ENCODE measurements around the gene ITGB1BP1. TPM values are rescaled to one million over a fixed set of nuclear protein-coding genes. Genes with fewer than 3 reads are reported as not detected.

ITGB1BP1 gene
- total and polyA plus RNA-seq, 9 of the 15 experiments (the other 6 are each of a cell fraction or from before 2014, with no cell fraction given) = 37.8 to 95.3 (median 50.4) TPM

DNA sequence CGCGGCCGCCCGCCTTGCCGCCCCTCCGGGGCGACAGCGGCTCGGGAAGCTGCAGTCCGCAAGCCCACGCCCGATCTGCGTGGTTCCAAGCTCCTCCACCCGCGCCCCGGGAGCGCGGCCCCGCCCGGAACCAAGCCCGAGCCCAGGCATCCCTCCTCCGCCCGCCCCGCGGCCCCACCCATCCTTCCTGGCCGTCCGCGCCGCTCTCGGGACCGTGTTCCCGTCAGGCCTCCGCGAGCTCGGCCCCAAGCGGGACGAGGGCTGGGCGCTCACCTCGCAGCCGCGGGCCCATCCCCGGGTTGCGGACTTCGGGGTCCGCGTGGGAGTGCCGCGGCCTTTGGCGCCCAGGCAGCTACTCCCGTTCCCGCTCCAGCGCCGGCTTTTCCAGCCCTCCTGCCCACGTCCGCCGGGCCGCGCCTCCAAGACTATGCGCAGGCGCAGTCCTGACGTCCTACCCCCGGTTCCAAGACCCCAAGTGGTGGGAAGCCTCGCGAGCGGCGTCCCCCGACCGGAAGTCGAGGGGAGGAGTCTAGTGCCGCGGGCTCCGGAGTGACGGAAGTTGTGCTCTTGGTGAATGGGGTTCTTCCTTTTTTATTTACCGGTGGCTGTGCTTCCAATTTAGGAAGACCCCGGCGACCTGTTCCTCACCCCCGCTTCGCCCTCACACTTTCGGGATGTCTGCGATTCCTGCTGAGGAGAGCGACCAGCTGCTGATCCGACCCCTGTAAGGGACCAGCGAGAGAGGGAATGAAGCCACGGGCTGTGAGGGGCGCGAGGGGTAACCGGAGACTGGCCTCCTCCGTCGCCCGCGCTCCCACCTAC lies at the start of gene ITGB1BP1, which contains the start of gene CPSF3 (continued):
- TF ChIP-seq RBFOX2 (IDR thresholded peaks at IDR 0.05; ENCODE audit: low read depth, low read length) (peak; percentile 90), FIP1L1 (IDR thresholded peaks at IDR 0.05; ENCODE audit: low read depth, low read length, poor library complexity, severe bottlenecking) (peak; percentile 88), ELF1 (tag; IDR thresholded peaks at IDR 0.05) (peak; percentile 17; the same call in 1 of the 2 replicates), RBM17 (IDR thresholded peaks at IDR 0.05; ENCODE audit: borderline replicate concordance, low read depth, low read length) (no peak), NFIX (CRISPR knock-in tag; IDR thresholded peaks at IDR 0.05; ENCODE audit: low read depth) (no peak), ATF7 (IDR thresholded peaks at IDR 0.05) (peak; percentile 78), JUND (IDR thresholded peaks at IDR 0.05; ENCODE audit: borderline replicate concordance, low read depth, low read length) (peak; percentile 32; the same call in 1 of the 2 replicates), JUND (tag; IDR thresholded peaks at IDR 0.05; ENCODE audit: borderline replicate concordance, low read depth, low read length) (no peak), GABPB1 (CRISPR knock-in tag; IDR thresholded peaks at IDR 0.05) (peak; percentile 96), ZNF239 (CRISPR knock-in tag; IDR thresholded peaks at IDR 0.05) (no peak), NEUROD1 (IDR thresholded peaks at IDR 0.05; ENCODE audit: borderline replicate concordance, low read depth, low read length, partially characterized antibody) (peak; percentile 98), NR2C1 (IDR thresholded peaks at IDR 0.05) (no peak; the same call in 1 of the 2 replicates), NR2C1 (tag; IDR thresholded peaks at IDR 0.05) (no peak), FOSL1 (tag; conservative IDR thresholded peaks at IDR 0.05) (0 out of 2 replicates have a peak, but pooled peaks have one; percentile 42), RNF2 (IDR thresholded peaks at IDR 0.05) (peak; percentile 59; the same call in 1 of the 2 replicates), ZNF232 (CRISPR knock-in tag; IDR thresholded peaks at IDR 0.05) (peak; percentile 79; the same call in 1 of the 2 replicates), ZNF586 (CRISPR knock-in tag; conservative IDR thresholded peaks at IDR 0.05) (no peak), ESRRA (IDR thresholded peaks at IDR 0.05; ENCODE audit: borderline replicate concordance, low read depth) (peak; percentile 66), ILF3 (IDR thresholded peaks at IDR 0.05; ENCODE audit: borderline replicate concordance) (no peak; the same call in 1 of the 2 replicates), HNRNPUL1 (IDR thresholded peaks at IDR 0.05; ENCODE audit: low read length) (no peak), TAF1 (IDR thresholded peaks at IDR 0.05; ENCODE audit: control insufficient read depth, extremely low read depth, insufficient read depth, low read length, severe bottlenecking) (peak; percentile 80), SRSF1 (IDR thresholded peaks at IDR 0.05; ENCODE audit: low read depth, low read length) (no peak), DNMT1 (IDR thresholded peaks at IDR 0.05) (no peak), ETV6 (IDR thresholded peaks at IDR 0.05; ENCODE audit: borderline replicate concordance in 1 of 2, low read depth in 2 of 2, low read length in 1 of 2) (no peak), ETV6 (CRISPR knock-in tag; IDR thresholded peaks at IDR 0.05; ENCODE audit: borderline replicate concordance) (peak; percentile 61; the same call in 1 of the 2 replicates), CBX5 (IDR thresholded peaks at IDR 0.05; ENCODE audit: borderline replicate concordance, low read depth) (no peak), PHTF2 (CRISPR knock-in tag; IDR thresholded peaks at IDR 0.05) (no peak)
- TF ChIP-seq, protein P1, sequence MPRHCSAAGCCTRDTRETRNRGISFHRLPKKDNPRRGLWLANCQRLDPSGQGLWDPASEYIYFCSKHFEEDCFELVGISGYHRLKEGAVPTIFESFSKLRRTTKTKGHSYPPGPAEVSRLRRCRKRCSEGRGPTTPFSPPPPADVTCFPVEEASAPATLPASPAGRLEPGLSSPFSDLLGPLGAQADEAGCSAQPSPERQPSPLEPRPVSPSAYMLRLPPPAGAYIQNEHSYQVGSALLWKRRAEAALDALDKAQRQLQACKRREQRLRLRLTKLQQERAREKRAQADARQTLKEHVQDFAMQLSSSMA (CRISPR knock-in tag; IDR thresholded peaks at IDR 0.05) = no peak
- TF ChIP-seq, protein P2, sequence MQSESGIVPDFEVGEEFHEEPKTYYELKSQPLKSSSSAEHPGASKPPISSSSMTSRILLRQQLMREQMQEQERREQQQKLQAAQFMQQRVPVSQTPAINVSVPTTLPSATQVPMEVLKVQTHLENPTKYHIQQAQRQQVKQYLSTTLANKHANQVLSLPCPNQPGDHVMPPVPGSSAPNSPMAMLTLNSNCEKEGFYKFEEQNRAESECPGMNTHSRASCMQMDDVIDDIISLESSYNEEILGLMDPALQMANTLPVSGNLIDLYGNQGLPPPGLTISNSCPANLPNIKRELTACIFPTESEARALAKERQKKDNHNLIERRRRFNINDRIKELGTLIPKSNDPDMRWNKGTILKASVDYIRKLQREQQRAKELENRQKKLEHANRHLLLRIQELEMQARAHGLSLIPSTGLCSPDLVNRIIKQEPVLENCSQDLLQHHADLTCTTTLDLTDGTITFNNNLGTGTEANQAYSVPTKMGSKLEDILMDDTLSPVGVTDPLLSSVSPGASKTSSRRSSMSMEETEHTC (IDR thresholded peaks at IDR 0.05) = no peak
